Tibial nerve (tissue), 4 donors: ENCODE results near the gene ITIH2.

ENCODE experiments used
- CTCF ChIP-seq, 5 experiments: fragments of 200-600 bp in 3 of 5; fragments of 450-650 bp in 2 of 5; sonication (generic) in 3 of 5; IDR thresholded peaks; one replicate each; pipeline ENCODE4 v1.5.1; 2016 to 2019; ENCODE audit warnings: antibody characterized with exemption in 5 of 5, mild to moderate bottlenecking in 3 of 5, moderate library complexity in 2 of 5
- EP300 ChIP-seq, 2 donors: sonication (generic); formaldehyde crosslinking; IDR thresholded peaks; one replicate each; pipeline ENCODE4 v1.6.1; 2017; ENCODE audit warnings: antibody characterized with exemption in 2 of 2, mild to moderate bottlenecking in 1 of 2

DNA sequence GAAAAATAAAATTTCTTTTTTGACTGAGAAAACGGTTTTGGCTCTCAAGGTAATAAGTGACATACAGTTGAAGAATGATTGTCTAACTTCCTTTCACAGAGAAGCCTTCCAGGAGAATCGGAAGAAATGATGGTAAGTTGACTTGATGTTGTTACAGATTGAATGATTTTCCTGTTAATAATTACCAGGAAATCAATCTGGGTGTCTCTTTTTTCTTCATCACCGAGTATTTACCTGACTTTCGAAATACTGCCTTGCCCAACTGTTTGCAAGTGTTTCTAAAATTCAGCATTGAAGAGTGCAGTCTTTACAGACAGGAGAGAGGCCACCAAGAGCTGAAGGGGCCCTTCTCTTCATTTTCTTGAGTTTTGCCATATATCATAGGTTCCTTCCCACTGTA lies 4.0 kb downstream of the ITIH2 start:
- TF ChIP-seq CTCF (IDR thresholded peaks at IDR 0.05): no peak
- no peak for TF ChIP-seq EP300 (IDR thresholded peaks at IDR 0.05)
